H9 (cell line): Measurements from ENCODE around the gene TDRD3. TPM values are rescaled to one million over a fixed set of nuclear protein-coding genes. Genes with fewer than 3 reads are reported as not detected.

Source experiments
- DNase-seq: peaks from one replicate; pipeline ENCODE4 v3.0.0-alpha.2; 2017
- H2AFZ ChIP-seq: one replicate; pipeline ENCODE4 v1.6.1; 2013; ENCODE audit warnings: mild to moderate bottlenecking, low read length, control low read depth, moderate library complexity
- H2AK5ac ChIP-seq: 2 replicates; pipeline ENCODE4 v1.6.1; 2013; ENCODE audit warnings: low read length, control low read depth, mixed read lengths; ENCODE audit not compliant: insufficient read length
- H2BK120ac ChIP-seq: one replicate; pipeline ENCODE4 v1.6.1; 2013; ENCODE audit warnings: low read depth, mild to moderate bottlenecking, low read length, control low read depth, inconsistent platforms; ENCODE audit not compliant: poor library complexity, severe bottlenecking
- H2BK12ac ChIP-seq: 2 replicates; pipeline ENCODE4 v1.6.1; 2013; ENCODE audit warnings: low read length, control low read depth, mixed read lengths, low read depth; ENCODE audit not compliant: insufficient read length
- H2BK15ac ChIP-seq: 2 replicates; pipeline ENCODE4 v1.6.1; 2013; ENCODE audit warnings: low read depth, low read length, control low read depth
- H2BK20ac ChIP-seq: one replicate; pipeline ENCODE4 v1.6.1; 2013; ENCODE audit warnings: low read depth, mild to moderate bottlenecking, low read length, control low read depth, inconsistent platforms; ENCODE audit not compliant: poor library complexity, severe bottlenecking
- H2BK5ac ChIP-seq: 2 replicates; pipeline ENCODE4 v1.6.1; 2013; ENCODE audit warnings: low read length, control low read depth, mixed read lengths; ENCODE audit not compliant: insufficient read length
- H3K14ac ChIP-seq: 2 replicates; pipeline ENCODE4 v1.6.1; 2013; ENCODE audit warnings: low read length, control low read depth; ENCODE audit not compliant: insufficient read depth
- H3K18ac ChIP-seq: 2 replicates; pipeline ENCODE4 v1.6.1; 2013; ENCODE audit warnings: low read depth, mild to moderate bottlenecking, mixed read lengths, low read length, control low read depth; ENCODE audit not compliant: insufficient read length
- H3K23ac ChIP-seq: 2 replicates; pipeline ENCODE4 v1.6.1; 2013; ENCODE audit warnings: low read length, control low read depth, mixed read lengths, low read depth; ENCODE audit not compliant: insufficient read length
- H3K23me2 ChIP-seq: 2 replicates; pipeline ENCODE4 v1.6.1; 2013; ENCODE audit warnings: low read depth, mild to moderate bottlenecking, mixed read lengths, low read length, control low read depth; ENCODE audit not compliant: insufficient read length, poor library complexity, severe bottlenecking
- H3K27ac ChIP-seq: 2 replicates; pipeline ENCODE4 v1.5.1; 2013; ENCODE audit warnings: low read length, control low read depth, mixed read lengths, low read depth; ENCODE audit not compliant: insufficient read length
- H3K27me3 ChIP-seq: 2 replicates; pipeline ENCODE4 v1.6.1; 2013; ENCODE audit warnings: low read length, control low read depth, inconsistent platforms; ENCODE audit not compliant: insufficient read depth
- H3K4ac ChIP-seq: 2 replicates; pipeline ENCODE4 v1.6.1; 2013; ENCODE audit warnings: low read depth, mild to moderate bottlenecking, control low read depth, inconsistent platforms, low read length, moderate library complexity
- H3K4me1 ChIP-seq: 2 replicates; pipeline ENCODE4 v1.6.1; 2013; ENCODE audit warnings: low read length, control low read depth, inconsistent platforms; ENCODE audit not compliant: insufficient read depth
- H3K4me2 ChIP-seq: 2 replicates; pipeline ENCODE4 v1.6.1; 2013; ENCODE audit warnings: low read length, control low read depth, mixed read lengths; ENCODE audit not compliant: insufficient read length, insufficient read depth
- H3K56ac ChIP-seq: 2 replicates; pipeline ENCODE4 v1.6.1; 2013; ENCODE audit warnings: low read depth, mild to moderate bottlenecking, mixed read lengths, low read length, control low read depth; ENCODE audit not compliant: insufficient read length
- H3K79me1 ChIP-seq: 2 replicates; pipeline ENCODE4 v1.6.1; 2013; ENCODE audit warnings: low read depth, mild to moderate bottlenecking, moderate library complexity, low read length, control low read depth, inconsistent platforms; ENCODE audit not compliant: insufficient read depth, poor library complexity, severe bottlenecking
- H3K79me2 ChIP-seq: 2 replicates; pipeline ENCODE4 v1.6.1; 2013; ENCODE audit warnings: low read length, control low read depth, inconsistent platforms; ENCODE audit not compliant: insufficient read depth
- H3K9ac ChIP-seq: 2 replicates; pipeline ENCODE4 v1.6.1; 2013; ENCODE audit warnings: low read length, control low read depth, mixed read lengths; ENCODE audit not compliant: insufficient read length; ENCODE audit errors: extremely low read depth
- H3K9me3 ChIP-seq: one replicate; pipeline ENCODE4 v1.6.1; 2013; ENCODE audit warnings: low read depth, low read length, inconsistent platforms; ENCODE audit not compliant: control insufficient read depth
- H3T11ph ChIP-seq: one replicate; pipeline ENCODE4 v1.6.1; 2013; ENCODE audit warnings: mild to moderate bottlenecking, low read length, control low read depth, inconsistent platforms
- H4K20me1 ChIP-seq: one replicate; pipeline ENCODE4 v1.6.1; 2013; ENCODE audit not compliant: control insufficient read depth, insufficient read length, insufficient read depth
- H4K5ac ChIP-seq: 2 replicates; pipeline ENCODE4 v1.6.1; 2013; ENCODE audit warnings: low read depth, mild to moderate bottlenecking, mixed read lengths, low read length, control low read depth; ENCODE audit not compliant: insufficient read length
- H4K8ac ChIP-seq: replicated peaks from 2 replicates; pipeline ENCODE4 v1.6.1; 2013; ENCODE audit warnings: low read length, control low read depth, mixed read lengths, low read depth; ENCODE audit not compliant: insufficient read length
- H4K91ac ChIP-seq: 2 replicates; pipeline ENCODE4 v1.6.1; 2013; ENCODE audit warnings: low read depth, mild to moderate bottlenecking, moderate library complexity, mixed read lengths, low read length, control low read depth; ENCODE audit not compliant: insufficient read length
- H3K27ac Mint-ChIP-seq, 3 experiments: 2 replicates in 2 of 3; 3 replicates in 1 of 3; pipeline ENCODE4 v1.8.0; 2020 to 2021; ENCODE audit warnings: mixed read lengths in 3 of 3, mild to moderate bottlenecking in 1 of 3, moderate library complexity in 1 of 3
- H3K27me3 Mint-ChIP-seq: 2 replicates; pipeline ENCODE4 v1.8.0; 2021; ENCODE audit warnings: low read depth, mild to moderate bottlenecking, moderate library complexity, mixed read lengths
- H3K36me3 Mint-ChIP-seq, 3 experiments: 2 replicates in 2 of 3; 3 replicates in 1 of 3; pipeline ENCODE4 v1.8.0; 2020 to 2021; ENCODE audit warnings: low read depth in 3 of 3, mixed read lengths in 3 of 3; ENCODE audit not compliant: insufficient read depth in 1 of 3
- H3K4me1 Mint-ChIP-seq, 2 experiments: 2 replicates each; pipeline ENCODE4 v1.8.0; 2020; ENCODE audit warnings: mixed read lengths in 2 of 2
- H3K4me3 Mint-ChIP-seq, 2 experiments: 2 replicates in 1 of 2; 3 replicates in 1 of 2; pipeline ENCODE4 v1.8.0; 2020 to 2021; ENCODE audit warnings: mild to moderate bottlenecking in 2 of 2, mixed read lengths in 2 of 2, moderate library complexity in 1 of 2
- H3K9me3 Mint-ChIP-seq, 2 experiments: 2 replicates in 1 of 2; 3 replicates in 1 of 2; pipeline ENCODE4 v1.8.0; 2020; ENCODE audit warnings: mild to moderate bottlenecking in 2 of 2, mixed read lengths in 2 of 2, moderate library complexity in 1 of 2
- CTCF ChIP-seq: fragments of 200-600 bp; sonication (generic); conservative IDR thresholded peaks from 3 replicates; pipeline ENCODE4 v1.8.0; 2021; ENCODE audit warnings: antibody characterized with exemption, mild to moderate bottlenecking
- WGBS: extraction: QIAGEN DNeasy Blood & Tissue Kit; methylation state at CpG from one replicate; pipeline ENCODE4 v1.1.7; 2013; ENCODE audit warnings: missing lambda C conversion rate, low lambda C conversion rate, mixed read lengths; ENCODE audit not compliant: insufficient read length; ENCODE audit errors: extremely low coverage; 5-methylcytosine and 5-hydroxymethylcytosine counted together
- total RNA-seq: library from RNA; stranded (reverse); gene quantifications from 2 replicates; pipeline ENCODE4 v1.2.1, GENCODE V29; 2021

Gene TDRD3
- total RNA-seq, 1 experiment from 2014 or later, result 16.1 TPM

DNA sequence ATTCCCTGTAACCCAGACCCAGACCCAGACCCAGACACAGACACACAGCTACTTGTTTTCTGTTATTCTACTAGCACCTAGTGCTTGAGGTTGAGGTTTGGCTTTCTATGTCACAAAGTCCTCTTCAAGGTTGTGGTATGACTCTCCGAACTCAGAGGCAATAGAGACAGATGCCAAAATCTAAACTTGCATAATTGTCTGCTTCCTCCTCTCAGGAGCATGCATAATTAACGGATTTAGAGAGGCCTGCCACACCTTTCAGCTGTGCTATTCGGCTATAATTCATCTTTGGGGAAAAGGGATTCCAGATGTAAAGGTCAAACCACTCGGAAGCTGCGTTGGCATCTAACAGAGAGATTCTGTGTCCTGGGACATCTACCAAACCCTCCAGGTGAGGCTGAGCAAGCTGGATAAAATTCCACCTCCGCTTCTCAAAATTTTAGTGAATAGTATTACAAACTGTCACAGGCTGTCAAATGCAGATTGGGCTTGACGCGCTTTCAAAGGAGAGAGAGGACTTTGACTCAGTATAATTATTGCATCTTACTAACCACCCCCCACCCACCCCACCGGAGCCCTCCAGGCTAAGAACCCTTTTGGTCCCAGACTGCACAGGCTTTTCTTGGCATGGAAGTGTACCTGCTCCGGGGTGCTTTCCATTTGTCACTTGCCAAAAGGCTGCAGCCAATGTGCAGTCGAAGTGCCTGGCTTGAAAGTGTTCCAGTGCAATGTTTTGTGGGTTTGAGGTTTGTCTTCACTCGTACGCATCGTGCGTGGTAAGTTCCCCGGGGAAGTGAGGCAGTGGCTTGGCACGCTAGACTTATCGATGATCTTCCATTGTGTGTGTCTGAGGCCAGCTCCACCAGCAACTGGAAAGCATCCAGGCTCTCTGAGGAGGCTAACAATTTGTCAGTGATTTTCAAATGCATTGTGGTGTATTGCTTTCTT, 194.1 kb downstream of the TDRD3 start:
- no peaks in the 10 kb centered on the region for H3K79me2 ChIP-seq
- WGBS, result no CpG with 5 or more reads among the region's 18 CpGs
- H3K56ac ChIP-seq, result no peak overlapping the region
- no peak for TF ChIP-seq CTCF
- no peaks in the 10 kb centered on the region for H3K23me2 ChIP-seq
- no peak overlapping the region for H2BK120ac ChIP-seq
- H2AK5ac ChIP-seq, result no peak overlapping the region
- H3K14ac ChIP-seq, result no peak overlapping the region
- no peak overlapping the region for H3K18ac ChIP-seq
- no peaks in the 10 kb centered on the region for H3K79me1 ChIP-seq
- H3K36me3 Mint-ChIP-seq, result peaks cover 10 to 12% (median 11%) of the 10 kb centered on the region in 3 experiments
- no peak overlapping the region for H3K4ac ChIP-seq
- H3K9me3 Mint-ChIP-seq, result peaks cover 10 to 13% of the 10 kb centered on the region in 2 experiments
- no peak overlapping the region for H2AFZ ChIP-seq
- no peak overlapping the region for H3K4me2 ChIP-seq
- H2BK20ac ChIP-seq, result no peak overlapping the region
- H3K23ac ChIP-seq, result no peak overlapping the region
- H3K27ac ChIP-seq, result no peak overlapping the region
- H2BK5ac ChIP-seq, result no peak overlapping the region
- no peak overlapping the region for H2BK12ac ChIP-seq
- no peak overlapping the region for H2BK15ac ChIP-seq
- DNase-seq, result no peak
- H3K4me3 Mint-ChIP-seq, result no peak overlapping the region
- no peaks in the 10 kb centered on the region for H4K20me1 ChIP-seq
- no peaks in the 10 kb centered on the region for H3K9me3 ChIP-seq
- H3T11ph ChIP-seq, result no peak overlapping the region
- H4K5ac ChIP-seq, result no peak overlapping the region
- peaks cover 23 to 25% of the 10 kb centered on the region in 2 experiments for H3K4me1 Mint-ChIP-seq
- H3K27me3 Mint-ChIP-seq, result no peaks in the 10 kb centered on the region; the same call in 1 of the 2 replicates
- H3K9ac ChIP-seq, result no peak overlapping the region
- H3K27me3 ChIP-seq, result no peaks in the 10 kb centered on the region
- no peaks in the 10 kb centered on the region; the same call in 1 of the 2 replicates for H3K4me1 ChIP-seq
- no peak overlapping the region for H3K27ac Mint-ChIP-seq
- H4K8ac ChIP-seq, result no peak overlapping the region
- no peak overlapping the region for H4K91ac ChIP-seq
